HEK293 (cell line): ENCODE data around the gene GADD45GIP1.

Experiments used
- BCL11A ChIP-seq: fragments of 450-650 bp; formaldehyde crosslinking; IDR thresholded peaks from 2 replicates; pipeline ENCODE4 v1.5.1; 2016; ENCODE audit warnings: low read depth, missing biosample characterization, missing genetic modification characterization
- CTCF ChIP-seq: fragments of 450-650 bp; formaldehyde crosslinking; IDR thresholded peaks from 2 replicates; pipeline ENCODE4 v1.5.1; 2016; ENCODE audit warnings: missing biosample characterization, missing genetic modification characterization
- GLIS2 ChIP-seq: fragments of 450-650 bp; formaldehyde crosslinking; IDR thresholded peaks from 2 replicates; pipeline ENCODE4 v1.5.1; 2016; ENCODE audit warnings: missing biosample characterization, missing genetic modification characterization
- KLF10 ChIP-seq: fragments of 450-650 bp; IDR thresholded peaks from 2 replicates; pipeline ENCODE4 v1.5.1; 2018; ENCODE audit warnings: missing biosample characterization, mild to moderate bottlenecking, missing genetic modification characterization
- KLF16 ChIP-seq: fragments of 450-650 bp; formaldehyde crosslinking; IDR thresholded peaks from 2 replicates; pipeline ENCODE4 v1.5.1; 2017; ENCODE audit warnings: missing biosample characterization, missing genetic modification characterization
- KLF8 ChIP-seq: fragments of 450-650 bp; formaldehyde crosslinking; IDR thresholded peaks from 2 replicates; pipeline ENCODE4 v1.5.1; 2016; ENCODE audit warnings: missing biosample characterization, missing genetic modification characterization
- KLF9 ChIP-seq: fragments of 450-650 bp; formaldehyde crosslinking; IDR thresholded peaks from 2 replicates; pipeline ENCODE4 v1.5.1; 2016; ENCODE audit warnings: missing biosample characterization, missing genetic modification characterization, low read depth
- MEIS1 ChIP-seq: sonication (generic); formaldehyde crosslinking; IDR thresholded peaks from 2 replicates; pipeline ENCODE4 v1.8.1; 2022; ENCODE audit warnings: missing genetic modification reagents, mild to moderate bottlenecking, borderline replicate concordance
- PATZ1 ChIP-seq: fragments of 450-650 bp; formaldehyde crosslinking; IDR thresholded peaks from 2 replicates; pipeline ENCODE4 v1.5.1; 2016; ENCODE audit warnings: missing biosample characterization, missing genetic modification characterization
- REPIN1 ChIP-seq: fragments of 450-650 bp; formaldehyde crosslinking; IDR thresholded peaks from 2 replicates; pipeline ENCODE4 v1.5.1; 2017; ENCODE audit warnings: missing biosample characterization, missing genetic modification characterization, low read depth
- SCRT1 ChIP-seq: fragments of 450-650 bp; formaldehyde crosslinking; IDR thresholded peaks from 2 replicates; pipeline ENCODE4 v1.5.1; 2016; ENCODE audit warnings: missing biosample characterization, missing genetic modification characterization, borderline replicate concordance
- SETDB1 ChIP-seq: IDR thresholded peaks from one replicate; pipeline ENCODE4 v1.6.1; 2017; ENCODE audit warnings: mild to moderate bottlenecking, low read length, moderate library complexity, mixed read lengths; ENCODE audit not compliant: insufficient read length
- YY1 ChIP-seq: fragments of 450-650 bp; formaldehyde crosslinking; IDR thresholded peaks from 2 replicates; pipeline ENCODE4 v1.5.1; 2018; ENCODE audit warnings: missing biosample characterization, missing genetic modification characterization
- YY2 ChIP-seq: fragments of 450-650 bp; formaldehyde crosslinking; IDR thresholded peaks from 2 replicates; pipeline ENCODE4 v1.5.1; 2016; ENCODE audit warnings: missing biosample characterization, missing genetic modification characterization
- ZBTB17 ChIP-seq: fragments of 450-650 bp; formaldehyde crosslinking; IDR thresholded peaks from 2 replicates; pipeline ENCODE4 v1.5.1; 2016; ENCODE audit warnings: missing biosample characterization, missing genetic modification characterization
- ZBTB7A ChIP-seq: fragments of 450-650 bp; formaldehyde crosslinking; IDR thresholded peaks from 2 replicates; pipeline ENCODE4 v1.5.1; 2016; ENCODE audit warnings: low read depth, missing biosample characterization, missing genetic modification characterization
- ZBTB8A ChIP-seq: fragments of 450-650 bp; formaldehyde crosslinking; IDR thresholded peaks from 2 replicates; pipeline ENCODE4 v1.5.1; 2016; ENCODE audit warnings: missing biosample characterization, missing genetic modification characterization
- ZFP3 ChIP-seq: fragments of 450-650 bp; formaldehyde crosslinking; IDR thresholded peaks from 2 replicates; pipeline ENCODE4 v1.5.1; 2016; ENCODE audit warnings: low read depth, missing biosample characterization, missing genetic modification characterization
- ZFP41 ChIP-seq: fragments of 450-650 bp; formaldehyde crosslinking; IDR thresholded peaks from 2 replicates; pipeline ENCODE4 v1.5.1; 2016; ENCODE audit warnings: missing biosample characterization, missing genetic modification characterization, borderline replicate concordance
- ZFP69B ChIP-seq: fragments of 450-650 bp; formaldehyde crosslinking; IDR thresholded peaks from 2 replicates; pipeline ENCODE4 v1.5.1; 2016; ENCODE audit warnings: missing biosample characterization, missing genetic modification characterization
- ZNF184 ChIP-seq: fragments of 450-650 bp; IDR thresholded peaks from 2 replicates; pipeline ENCODE4 v1.5.1; 2018; ENCODE audit warnings: missing biosample characterization, mild to moderate bottlenecking, missing genetic modification characterization
- ZNF211 ChIP-seq: fragments of 450-650 bp; formaldehyde crosslinking; IDR thresholded peaks from 2 replicates; pipeline ENCODE4 v1.5.1; 2016; ENCODE audit warnings: low read depth, missing biosample characterization, missing genetic modification characterization
- ZNF302 ChIP-seq: fragments of 450-650 bp; formaldehyde crosslinking; IDR thresholded peaks from 2 replicates; pipeline ENCODE4 v1.5.1; 2016; ENCODE audit warnings: missing biosample characterization, missing genetic modification characterization, low read depth
- ZNF398 ChIP-seq: fragments of 450-650 bp; formaldehyde crosslinking; IDR thresholded peaks from 2 replicates; pipeline ENCODE4 v1.5.1; 2017; ENCODE audit warnings: missing biosample characterization, missing genetic modification characterization
- ZNF501 ChIP-seq: fragments of 450-650 bp; formaldehyde crosslinking; IDR thresholded peaks from 2 replicates; pipeline ENCODE4 v1.5.1; 2016; ENCODE audit warnings: missing biosample characterization, missing genetic modification characterization
- ZNF521 ChIP-seq: fragments of 450-650 bp; formaldehyde crosslinking; IDR thresholded peaks from 2 replicates; pipeline ENCODE4 v1.5.1; 2017; ENCODE audit warnings: missing biosample characterization, mild to moderate bottlenecking, missing genetic modification characterization
- ZNF571 ChIP-seq: fragments of 450-650 bp; formaldehyde crosslinking; IDR thresholded peaks from 2 replicates; pipeline ENCODE4 v1.5.0; 2017; ENCODE audit warnings: missing biosample characterization, missing genetic modification characterization
- ZNF600 ChIP-seq: fragments of 450-650 bp; formaldehyde crosslinking; IDR thresholded peaks from 2 replicates; pipeline ENCODE4 v1.5.1; 2016; ENCODE audit warnings: missing biosample characterization, missing genetic modification characterization
- ZNF623 ChIP-seq: fragments of 450-650 bp; formaldehyde crosslinking; IDR thresholded peaks from 2 replicates; pipeline ENCODE4 v1.5.1; 2016; ENCODE audit warnings: missing biosample characterization, missing genetic modification characterization
- ZNF629 ChIP-seq: fragments of 450-650 bp; formaldehyde crosslinking; IDR thresholded peaks from 2 replicates; pipeline ENCODE4 v1.5.1; 2017; ENCODE audit warnings: missing biosample characterization, missing genetic modification characterization
- ZNF777 ChIP-seq: fragments of 450-650 bp; formaldehyde crosslinking; IDR thresholded peaks from 2 replicates; pipeline ENCODE4 v1.5.1; 2017; ENCODE audit warnings: missing biosample characterization, missing genetic modification characterization, borderline replicate concordance
- ZNF791 ChIP-seq: fragments of 450-650 bp; formaldehyde crosslinking; IDR thresholded peaks from 2 replicates; pipeline ENCODE4 v1.5.1; 2016; ENCODE audit warnings: missing biosample characterization, missing genetic modification characterization
- ZNF837 ChIP-seq: fragments of 450-650 bp; formaldehyde crosslinking; IDR thresholded peaks from 2 replicates; pipeline ENCODE4 v1.5.1; 2016; ENCODE audit warnings: missing biosample characterization, missing genetic modification characterization
- TF ChIP-seq, protein P1 (sequence below): sonication (generic); formaldehyde crosslinking; IDR thresholded peaks from 2 replicates; pipeline ENCODE4 v1.8.1; 2022; ENCODE audit warnings: mild to moderate bottlenecking, moderate library complexity, missing genetic modification reagents

Gene GADD45GIP1

GRCh38 chr19:12956446-12957388, at the start of gene GADD45GIP1 (continued):
- TF ChIP-seq CTCF (tag by site-specific recombination) (no peak), ZBTB17 (tag by site-specific recombination) (peak; percentile 72), ZNF211 (tag by site-specific recombination) (no peak), ZFP3 (no peak), ZFP69B (tag by site-specific recombination) (0 out of 2 replicates have a peak, but pooled peaks have one; percentile 7), ZNF777 (tag by site-specific recombination) (no peak; the same call in 1 of the 2 replicates), KLF10 (tag by site-specific recombination) (peak; percentile 73), YY2 (tag by site-specific recombination) (peak; percentile 97), ZNF629 (tag by site-specific recombination) (peak; percentile 35; the same call in 1 of the 2 replicates), ZNF302 (tag by site-specific recombination) (no peak), KLF16 (peak; percentile 10; the same call in 1 of the 2 replicates), BCL11A (tag by site-specific recombination) (no peak), ZNF791 (tag by site-specific recombination) (no peak), ZNF521 (no peak), ZFP41 (tag by site-specific recombination) (no peak), ZNF600 (tag by site-specific recombination) (peak; percentile 90), ZBTB8A (tag by site-specific recombination) (peak; percentile 75), PATZ1 (peak; percentile 78), ZNF571 (tag by site-specific recombination) (no peak), ZNF623 (tag by site-specific recombination) (no peak), ZNF837 (no peak), KLF9 (tag by site-specific recombination) (no peak), ZNF398 (peak; percentile 22; the same call in 1 of the 2 replicates), KLF8 (tag by site-specific recombination) (peak; percentile 41; the same call in 1 of the 2 replicates), ZNF501 (0 out of 2 replicates have a peak, but pooled peaks have one; percentile 25), YY1 (tag by site-specific recombination) (peak; percentile 97), SETDB1 (no peak), ZBTB7A (tag by site-specific recombination) (peak; percentile 11; the same call in 1 of the 2 replicates), REPIN1 (tag by site-specific recombination) (0 out of 2 replicates have a peak, but pooled peaks have one; percentile 19), SCRT1 (no peak), MEIS1 (CRISPR knock-in tag) (no peak), ZNF184 (tag by site-specific recombination) (0 out of 2 replicates have a peak, but pooled peaks have one; percentile 29), GLIS2 (0 out of 2 replicates have a peak, but pooled peaks have one; percentile 15)
- TF ChIP-seq, protein P1, sequence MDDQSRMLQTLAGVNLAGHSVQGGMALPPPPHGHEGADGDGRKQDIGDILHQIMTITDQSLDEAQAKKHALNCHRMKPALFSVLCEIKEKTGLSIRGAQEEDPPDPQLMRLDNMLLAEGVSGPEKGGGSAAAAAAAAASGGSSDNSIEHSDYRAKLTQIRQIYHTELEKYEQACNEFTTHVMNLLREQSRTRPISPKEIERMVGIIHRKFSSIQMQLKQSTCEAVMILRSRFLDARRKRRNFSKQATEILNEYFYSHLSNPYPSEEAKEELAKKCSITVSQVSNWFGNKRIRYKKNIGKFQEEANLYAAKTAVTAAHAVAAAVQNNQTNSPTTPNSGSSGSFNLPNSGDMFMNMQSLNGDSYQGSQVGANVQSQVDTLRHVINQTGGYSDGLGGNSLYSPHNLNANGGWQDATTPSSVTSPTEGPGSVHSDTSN (CRISPR knock-in tag): no peak; the same call in 1 of the 2 replicates
